GM18499 (cell line): ENCODE measurements around the gene HVCN1.

Source experiments
- ATAC-seq: cut with Tn5 transposase; IDR thresholded peaks from one replicate; pipeline ENCODE4 v1.9.1; 2021; ENCODE audit warnings: moderate number of reproducible peaks; ENCODE audit not compliant: insufficient read depth, unreplicated experiment

HVCN1 gene

GRCh38 chr12:110702081-110702480 is 13.2 kb upstream of the HVCN1 start:
- ATAC-seq = no peak

GRCh38 chr12:110699591-110700445 is 10.9 kb upstream of the HVCN1 start:
- ATAC-seq = no peak

GRCh38 chr12:110698171-110698902 is 9.4 kb upstream of the HVCN1 start:
- ATAC-seq = peak; percentile 77

GRCh38 chr12:110697236-110697635 is 8.3 kb upstream of the HVCN1 start:
- no peak for ATAC-seq

GRCh38 chr12:110696283-110696682 is 7.4 kb upstream of the HVCN1 start:
- no peak for ATAC-seq

- no peak for ATAC-seq
Measured at GRCh38 chr12:110694330-110694901, 5.5 kb upstream of the HVCN1 start.

GRCh38 chr12:110693731-110694130 is 4.8 kb upstream of the HVCN1 start:
- no peak for ATAC-seq

- no peak for ATAC-seq
Measured at GRCh38 chr12:110690127-110690430, 1.2 kb upstream of the HVCN1 start.

- no peak for ATAC-seq
Measured at GRCh38 chr12:110689281-110690126, 589 bp upstream of the HVCN1 start.

GRCh38 chr12:110687396-110688169 is 1.3 kb downstream of the HVCN1 start:
- no peak for ATAC-seq

- ATAC-seq = no peak
Measured at GRCh38 chr12:110686294-110686903, 2.5 kb downstream of the HVCN1 start.

- no peak for ATAC-seq
Measured at GRCh38 chr12:110684312-110684836, 4.5 kb downstream of the HVCN1 start.

GRCh38 chr12:110683888-110684287 is 5.0 kb downstream of the HVCN1 start:
- ATAC-seq = no peak

GRCh38 chr12:110680032-110680431 is 8.9 kb downstream of the HVCN1 start:
- no peak for ATAC-seq

GRCh38 chr12:110679201-110679600 is 9.7 kb downstream of the HVCN1 start:
- no peak for ATAC-seq

GRCh38 chr12:110677982-110678381 is 10.9 kb downstream of the HVCN1 start:
- ATAC-seq = no peak

- peak; percentile 54 for ATAC-seq
Measured at GRCh38 chr12:110677206-110677911, 11.6 kb downstream of the HVCN1 start.

- ATAC-seq = no peak
Measured at GRCh38 chr12:110676171-110676570, 12.7 kb downstream of the HVCN1 start.
